ENCODE measurements around the gene NOS1AP.
"Not testable (repeated sequence)": the region's sequence is repeated elsewhere in the genome, so short reads cannot be mapped to it uniquely, and the experiment has no call there.

Gene NOS1AP

GRCh38 chr1:162165528-162165927 lies 96.0 kb downstream of the NOS1AP start:
- no peak for DNase-seq (ENCODE audit: low read depth in 2 of 2, low spot score in 1 of 2)

GRCh38 chr1:162166917-162167615 lies 97.6 kb downstream of the NOS1AP start:
- no peak for DNase-seq (ENCODE audit: low read depth in 2 of 2, low spot score in 1 of 2)

GRCh38 chr1:162168261-162168660 lies 98.8 kb downstream of the NOS1AP start:
- DNase-seq (ENCODE audit: low read depth in 2 of 2, low spot score in 1 of 2) = no peak

GRCh38 chr1:162169031-162169790 lies 99.7 kb downstream of the NOS1AP start:
- DNase-seq (ENCODE audit: low read depth in 2 of 2, low spot score in 1 of 2) = no peak

- DNase-seq (ENCODE audit: low read depth in 2 of 2, low spot score in 1 of 2) = no peak
Observed at GRCh38 chr1:162171111-162171510, 101.6 kb downstream of the NOS1AP start.

GRCh38 chr1:162172311-162173102 lies 103.0 kb downstream of the NOS1AP start:
- no peak for DNase-seq (ENCODE audit: low read depth in 2 of 2, low spot score in 1 of 2)

GRCh38 chr1:162173607-162174006 lies 104.1 kb downstream of the NOS1AP start:
- not testable (repeated sequence) for DNase-seq (ENCODE audit: low read depth in 2 of 2, low spot score in 1 of 2)

- DNase-seq (ENCODE audit: low read depth in 2 of 2, low spot score in 1 of 2) = not testable (repeated sequence)
Observed at GRCh38 chr1:162174027-162174426, 104.5 kb downstream of the NOS1AP start.

GRCh38 chr1:162175379-162176081 lies 106.0 kb downstream of the NOS1AP start:
- no peak for DNase-seq (ENCODE audit: low read depth in 2 of 2, low spot score in 1 of 2)

GRCh38 chr1:162177126-162177525 lies 107.6 kb downstream of the NOS1AP start:
- DNase-seq (ENCODE audit: low read depth in 2 of 2, low spot score in 1 of 2) = no peak

- no peak for DNase-seq (ENCODE audit: low read depth in 2 of 2, low spot score in 1 of 2)
Observed at GRCh38 chr1:162178432-162178831, 108.9 kb downstream of the NOS1AP start.

GRCh38 chr1:162179121-162179520 lies 109.6 kb downstream of the NOS1AP start:
- DNase-seq (ENCODE audit: low read depth in 2 of 2, low spot score in 1 of 2) = no peak

GRCh38 chr1:162180813-162181212 lies 111.3 kb downstream of the NOS1AP start:
- DNase-seq (ENCODE audit: low read depth in 2 of 2, low spot score in 1 of 2) = no peak

- DNase-seq (ENCODE audit: low read depth in 2 of 2, low spot score in 1 of 2) = no peak
Observed at GRCh38 chr1:162182090-162182489, 112.6 kb downstream of the NOS1AP start.

- no peak for DNase-seq (ENCODE audit: low read depth in 2 of 2, low spot score in 1 of 2)
Observed at GRCh38 chr1:162185314-162186025, 116.0 kb downstream of the NOS1AP start.

- DNase-seq (ENCODE audit: low read depth in 2 of 2, low spot score in 1 of 2) = no peak
Observed at GRCh38 chr1:162186026-162186374, 116.5 kb downstream of the NOS1AP start.

GRCh38 chr1:162186406-162186805 lies 116.9 kb downstream of the NOS1AP start:
- no peak for DNase-seq (ENCODE audit: low read depth in 2 of 2, low spot score in 1 of 2)

GRCh38 chr1:162187687-162188276 lies 118.3 kb downstream of the NOS1AP start:
- DNase-seq (ENCODE audit: low read depth in 2 of 2, low spot score in 1 of 2) = no peak

GRCh38 chr1:162189345-162189744 lies 119.9 kb downstream of the NOS1AP start:
- DNase-seq (ENCODE audit: low read depth in 2 of 2, low spot score in 1 of 2) = no peak

Measured in stimulated activated CD8-positive, alpha-beta memory T cell treated with anti-CD3 and anti-CD28 coated beads, Interleukin-4, amount 100 ng/mL, for 1 hour (primary cell).